Measurements from ENCODE around the gene ETDA.
"Not testable (repeated sequence)": the region's sequence is repeated elsewhere in the genome, so short reads cannot be mapped to it uniquely, and the experiment has no call there.

ETDA gene

DNA sequence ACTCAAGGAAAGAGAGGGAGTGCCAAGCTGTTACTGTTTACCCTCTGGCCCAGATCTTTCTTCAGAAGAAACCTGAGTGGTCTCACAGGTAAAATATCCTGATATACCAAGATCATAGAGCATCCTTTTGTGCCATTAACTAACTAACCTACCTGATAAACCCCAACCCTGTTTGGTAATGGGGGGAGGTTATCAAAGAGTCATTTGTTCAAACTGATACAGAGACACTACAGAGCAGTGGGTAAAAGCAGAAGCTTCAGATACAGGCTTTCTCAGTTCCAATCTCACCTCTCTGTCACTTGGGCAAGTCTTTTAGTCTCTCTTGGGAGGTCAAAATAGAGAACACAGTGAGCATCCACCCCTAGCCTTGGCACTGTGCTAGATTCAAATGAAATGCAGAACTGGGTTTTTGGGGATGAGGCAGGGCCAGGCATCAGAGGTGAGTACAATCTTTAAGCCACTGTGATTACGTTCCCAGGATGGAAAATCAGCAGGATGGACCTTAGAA, at the start of gene ETDA:
Gene ETDA, plus strand, starts transcription at position 51 of the 508 bp plus-strand sequence. CDS start 1,216 bp downstream, outside the sequence.
- H3K4me3 ChIP-seq (ENCODE audit: low read length in 2 of 2); H3K4me1 ChIP-seq (ENCODE audit: control insufficient read depth, insufficient read depth, low read length); H3K9me3 ChIP-seq (ENCODE audit: control insufficient read depth in 2 of 2, low read length in 2 of 2); H3K27ac ChIP-seq (ENCODE audit: low read length); H3K9ac ChIP-seq (ENCODE audit: low read length in 2 of 2); H3K36me3 ChIP-seq (ENCODE audit: control insufficient read depth in 2 of 2, insufficient read depth in 2 of 2, low read length in 2 of 2); H3K27me3 ChIP-seq (ENCODE audit: control insufficient read depth in 1 of 2, insufficient read depth in 2 of 2, low read length in 2 of 2): not testable (repeated sequence)

DNA sequence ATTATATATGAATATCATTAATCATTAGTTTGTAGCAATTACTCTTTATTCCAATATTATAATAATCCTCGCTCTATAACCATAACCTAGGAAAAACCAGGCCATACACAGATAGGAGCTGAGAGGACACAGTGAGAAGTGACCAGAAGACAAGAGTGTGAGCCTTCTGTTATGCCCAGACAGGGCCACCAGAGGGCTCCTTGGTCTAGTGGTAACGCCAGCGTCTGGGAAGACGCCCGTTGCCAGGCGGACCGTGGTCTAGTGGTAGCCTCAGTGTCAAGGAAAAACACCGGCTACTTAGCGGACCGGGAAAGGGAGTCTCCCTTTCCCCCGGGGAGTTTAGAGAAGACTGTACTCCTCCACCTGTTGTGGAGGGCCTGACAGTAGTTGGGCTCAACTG, 45.4 kb upstream of the ETDA start:
- not testable (repeated sequence) for H3K36me3 ChIP-seq (ENCODE audit: control insufficient read depth in 2 of 2, insufficient read depth in 2 of 2, low read length in 2 of 2); H3K4me3 ChIP-seq (ENCODE audit: low read length in 2 of 2); H3K4me1 ChIP-seq (ENCODE audit: control insufficient read depth, insufficient read depth, low read length); H3K9me3 ChIP-seq (ENCODE audit: control insufficient read depth in 2 of 2, low read length in 2 of 2); H3K27ac ChIP-seq (ENCODE audit: low read length); H3K27me3 ChIP-seq (ENCODE audit: control insufficient read depth in 1 of 2, insufficient read depth in 2 of 2, low read length in 2 of 2); H3K9ac ChIP-seq (ENCODE audit: low read length in 2 of 2)

DNA sequence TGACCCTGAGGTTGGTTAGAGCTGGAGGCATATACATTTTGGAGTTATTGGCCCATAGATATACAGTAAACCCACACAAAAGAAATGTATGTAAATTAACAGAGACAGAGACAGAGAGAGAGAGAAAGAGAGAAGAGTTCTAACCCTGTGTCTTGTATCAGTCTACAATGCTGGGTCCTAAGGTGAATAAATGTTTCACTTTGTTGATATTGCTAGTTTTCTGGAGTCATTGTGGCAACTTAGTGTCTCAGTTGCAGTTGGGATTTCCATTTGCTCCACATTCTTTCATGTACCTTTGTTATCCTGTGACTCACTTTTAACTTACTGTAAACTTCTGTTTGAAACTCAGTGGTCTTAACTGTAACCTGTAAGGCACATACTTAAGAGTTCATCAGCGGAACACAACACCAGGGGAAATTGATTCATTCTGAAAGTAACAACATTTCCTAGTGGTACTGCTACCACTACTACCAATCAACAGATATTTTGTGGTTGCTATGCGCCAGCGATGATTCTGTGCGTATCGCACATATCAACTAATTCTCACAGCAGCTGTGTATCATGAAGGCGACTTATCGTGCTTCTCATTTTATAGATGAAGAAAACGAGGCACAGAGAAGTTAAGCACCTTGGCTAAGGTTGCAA, 38.5 kb upstream of the ETDA start:
- Histone ChIP-seq H3K9me3 (ENCODE audit: control insufficient read depth in 2 of 2, low read length in 2 of 2) (no peaks in the 10 kb centered on the region), H3K4me1 (ENCODE audit: control insufficient read depth, insufficient read depth, low read length) (no peaks in the 10 kb centered on the region), H3K27me3 (ENCODE audit: control insufficient read depth in 1 of 2, insufficient read depth in 2 of 2, low read length in 2 of 2) (no peaks in the 10 kb centered on the region), H3K27ac (ENCODE audit: low read length) (no peak overlapping the region), H3K4me3 (ENCODE audit: low read length in 2 of 2) (no peak overlapping the region), H3K36me3 (ENCODE audit: control insufficient read depth in 2 of 2, insufficient read depth in 2 of 2, low read length in 2 of 2) (no peaks in the 10 kb centered on the region), H3K9ac (ENCODE audit: low read length in 2 of 2) (no peak overlapping the region)

DNA sequence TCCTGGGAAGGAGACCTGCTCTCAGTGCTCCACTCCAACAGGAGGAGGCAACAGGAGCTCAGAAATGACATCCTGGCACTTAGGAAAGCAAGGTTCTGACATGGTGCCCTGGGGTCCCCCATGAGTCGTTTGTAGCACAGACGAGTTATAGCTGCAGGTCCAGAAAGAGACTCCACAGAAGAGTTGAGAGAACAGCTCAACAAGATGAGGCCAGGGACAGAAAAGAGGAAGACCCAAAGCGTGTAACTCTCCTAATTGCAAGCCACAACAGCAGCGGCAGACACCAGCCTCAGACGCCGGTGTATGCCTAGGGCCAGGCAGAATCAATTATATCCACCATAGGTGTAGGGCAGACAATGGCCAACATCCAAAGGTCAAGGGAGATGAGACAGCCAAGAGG, 5.9 kb upstream of the ETDA start:
- not testable (repeated sequence) for H3K27ac ChIP-seq (ENCODE audit: low read length)

DNA sequence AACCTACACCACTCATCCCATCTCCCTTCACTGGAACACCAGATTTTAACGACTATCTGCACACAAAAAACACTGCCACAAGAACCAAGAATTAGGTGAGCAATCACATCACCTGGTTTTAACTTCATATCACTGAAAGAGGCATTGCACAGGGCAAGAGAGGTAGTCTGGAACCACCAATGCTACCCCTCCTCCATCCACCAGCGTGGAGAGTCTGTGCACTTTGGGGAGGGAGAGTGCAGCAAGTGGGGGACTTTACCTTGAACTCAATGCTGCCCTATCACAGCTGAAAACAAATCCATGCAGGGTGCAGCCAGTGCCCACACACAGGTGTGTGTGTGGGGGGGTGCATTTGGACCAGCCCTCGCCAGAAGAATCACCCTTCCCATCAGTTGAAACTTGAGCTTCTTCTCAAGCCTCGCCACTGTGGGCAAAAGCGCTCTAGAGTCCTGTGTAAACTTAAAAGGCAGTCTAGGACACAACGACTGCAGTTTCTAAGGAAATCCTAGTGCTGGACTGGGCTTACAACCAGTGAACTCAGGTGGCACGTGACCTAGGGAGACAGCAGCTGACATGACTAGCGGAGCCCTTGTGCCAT, 4.3 kb downstream of the ETDA start:
- H3K4me1 ChIP-seq (ENCODE audit: control insufficient read depth, insufficient read depth, low read length); H3K27me3 ChIP-seq (ENCODE audit: control insufficient read depth in 1 of 2, insufficient read depth in 2 of 2, low read length in 2 of 2); H3K27ac ChIP-seq (ENCODE audit: low read length); H3K9me3 ChIP-seq (ENCODE audit: control insufficient read depth in 2 of 2, low read length in 2 of 2); H3K9ac ChIP-seq (ENCODE audit: low read length in 2 of 2); H3K4me3 ChIP-seq (ENCODE audit: low read length in 2 of 2); H3K36me3 ChIP-seq (ENCODE audit: control insufficient read depth in 2 of 2, insufficient read depth in 2 of 2, low read length in 2 of 2): not testable (repeated sequence)

More for the DNA sequence above, 5.9 kb upstream of the ETDA start:
- not testable (repeated sequence) for H3K36me3 ChIP-seq (ENCODE audit: control insufficient read depth in 2 of 2, insufficient read depth in 2 of 2, low read length in 2 of 2); H3K4me1 ChIP-seq (ENCODE audit: control insufficient read depth, insufficient read depth, low read length); H3K4me3 ChIP-seq (ENCODE audit: low read length in 2 of 2); H3K27me3 ChIP-seq (ENCODE audit: control insufficient read depth in 1 of 2, insufficient read depth in 2 of 2, low read length in 2 of 2); H3K9ac ChIP-seq (ENCODE audit: low read length in 2 of 2); H3K9me3 ChIP-seq (ENCODE audit: control insufficient read depth in 2 of 2, low read length in 2 of 2)

DNA sequence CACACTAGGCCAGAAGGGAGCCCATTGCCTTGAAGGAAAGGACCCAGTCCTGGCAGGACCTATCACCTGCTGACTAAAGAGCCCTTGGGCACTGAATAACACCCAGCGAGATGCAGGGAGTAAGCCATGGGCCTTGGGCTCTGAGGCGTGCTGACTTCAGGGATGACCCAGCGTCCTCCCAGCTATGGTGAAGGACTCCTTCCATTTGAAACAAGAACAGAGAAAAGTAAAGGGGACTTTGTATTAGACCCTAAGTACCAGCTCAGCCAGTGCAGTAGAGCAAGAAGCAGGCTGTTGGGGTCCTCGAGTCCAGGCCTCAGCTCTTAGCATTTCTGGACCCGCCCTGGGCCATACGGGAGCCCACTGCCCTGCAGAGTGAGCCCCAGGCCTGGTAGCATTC, 5.1 kb downstream of the ETDA start:
- peaks cover 0 to 4% of the 10 kb centered on the region in 2 donors for H3K9me3 ChIP-seq (ENCODE audit: control insufficient read depth in 2 of 2, low read length in 2 of 2)
- H3K36me3 ChIP-seq (ENCODE audit: control insufficient read depth in 2 of 2, insufficient read depth in 2 of 2, low read length in 2 of 2), result no peaks in the 10 kb centered on the region
- no peak overlapping the region for H3K9ac ChIP-seq (ENCODE audit: low read length in 2 of 2)
- no peaks in the 10 kb centered on the region for H3K27me3 ChIP-seq (ENCODE audit: control insufficient read depth in 1 of 2, insufficient read depth in 2 of 2, low read length in 2 of 2)
- H3K4me1 ChIP-seq (ENCODE audit: control insufficient read depth, insufficient read depth, low read length), result no peaks in the 10 kb centered on the region
- H3K27ac ChIP-seq (ENCODE audit: low read length), result no peak overlapping the region
- no peak overlapping the region for H3K4me3 ChIP-seq (ENCODE audit: low read length in 2 of 2)

DNA sequence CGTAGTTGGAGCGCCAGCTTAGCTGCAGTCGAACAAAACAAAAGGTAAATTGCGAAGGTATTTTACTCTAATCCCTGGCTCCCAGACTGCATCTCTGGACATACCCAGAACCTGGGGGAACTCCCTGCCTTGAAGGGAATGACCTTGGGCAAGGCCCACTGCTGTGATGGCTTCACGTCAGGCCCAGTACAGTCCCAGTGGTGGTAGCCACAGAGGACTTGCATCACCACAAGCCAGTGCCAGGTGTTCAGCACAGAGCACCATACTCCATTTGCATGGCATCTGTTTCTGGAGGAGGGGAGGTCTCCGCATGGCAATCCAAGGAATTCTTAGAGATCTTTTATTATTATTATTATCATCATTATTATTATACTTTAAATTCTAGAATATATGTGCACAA, 5.6 kb downstream of the ETDA start:
- Histone ChIP-seq H3K9ac (ENCODE audit: low read length in 2 of 2) (no peak overlapping the region), H3K36me3 (ENCODE audit: control insufficient read depth in 2 of 2, insufficient read depth in 2 of 2, low read length in 2 of 2) (no peaks in the 10 kb centered on the region), H3K27ac (ENCODE audit: low read length) (no peak overlapping the region), H3K4me3 (ENCODE audit: low read length in 2 of 2) (no peak overlapping the region), H3K4me1 (ENCODE audit: control insufficient read depth, insufficient read depth, low read length) (no peaks in the 10 kb centered on the region), H3K27me3 (ENCODE audit: control insufficient read depth in 1 of 2, insufficient read depth in 2 of 2, low read length in 2 of 2) (no peaks in the 10 kb centered on the region), H3K9me3 (ENCODE audit: control insufficient read depth in 2 of 2, low read length in 2 of 2) (peaks cover 0 to 4% of the 10 kb centered on the region in 2 donors)

DNA sequence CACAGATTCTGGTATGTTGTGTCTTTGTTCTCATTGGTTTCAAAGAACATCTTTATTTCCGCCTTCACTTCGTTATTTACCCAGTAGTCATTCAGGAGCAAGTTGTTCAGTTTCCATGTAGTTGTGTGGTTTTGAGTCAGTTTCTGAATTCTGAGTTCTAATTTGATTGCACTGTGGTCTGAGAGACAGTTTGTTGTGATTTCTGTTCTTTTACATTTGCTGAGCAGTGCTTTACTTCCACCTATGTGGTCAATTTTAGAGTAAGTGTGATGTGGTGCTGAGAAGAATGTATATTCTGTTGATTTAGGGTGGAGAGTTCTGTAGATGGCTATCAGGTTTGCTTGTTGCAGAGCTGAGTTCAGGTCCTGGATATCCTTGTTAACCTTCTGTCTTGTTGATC, 9.1 kb downstream of the ETDA start:
- H3K4me1 ChIP-seq (ENCODE audit: control insufficient read depth, insufficient read depth, low read length); H3K27ac ChIP-seq (ENCODE audit: low read length); H3K27me3 ChIP-seq (ENCODE audit: control insufficient read depth in 1 of 2, insufficient read depth in 2 of 2, low read length in 2 of 2); H3K9me3 ChIP-seq (ENCODE audit: control insufficient read depth in 2 of 2, low read length in 2 of 2); H3K4me3 ChIP-seq (ENCODE audit: low read length in 2 of 2); H3K9ac ChIP-seq (ENCODE audit: low read length in 2 of 2); H3K36me3 ChIP-seq (ENCODE audit: control insufficient read depth in 2 of 2, insufficient read depth in 2 of 2, low read length in 2 of 2): not testable (repeated sequence)

DNA sequence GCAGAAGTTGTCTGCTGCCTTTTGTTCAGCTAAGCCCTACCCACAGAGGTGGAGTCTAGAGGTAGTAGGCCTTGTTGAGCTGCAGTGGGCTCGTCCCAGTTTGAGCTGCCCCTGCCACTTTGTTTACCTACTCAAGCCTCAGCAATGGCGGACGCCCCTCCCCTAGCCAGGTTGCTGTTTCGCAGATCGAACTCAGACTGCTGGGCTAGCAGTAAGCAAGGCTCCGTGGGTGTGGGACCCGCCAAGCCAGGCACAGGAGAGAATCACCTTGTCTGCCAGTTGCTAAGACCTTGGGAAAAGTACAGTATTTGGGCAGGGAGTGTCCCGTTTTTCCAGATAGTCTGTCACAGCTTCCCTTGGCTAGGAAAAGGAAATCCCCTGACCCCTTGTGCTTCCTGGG, 11.5 kb downstream of the ETDA start:
- not testable (repeated sequence) for H3K9ac ChIP-seq (ENCODE audit: low read length in 2 of 2); H3K9me3 ChIP-seq (ENCODE audit: control insufficient read depth in 2 of 2, low read length in 2 of 2); H3K4me3 ChIP-seq (ENCODE audit: low read length in 2 of 2); H3K36me3 ChIP-seq (ENCODE audit: control insufficient read depth in 2 of 2, insufficient read depth in 2 of 2, low read length in 2 of 2); H3K27me3 ChIP-seq (ENCODE audit: control insufficient read depth in 1 of 2, insufficient read depth in 2 of 2, low read length in 2 of 2); H3K27ac ChIP-seq (ENCODE audit: low read length); H3K4me1 ChIP-seq (ENCODE audit: control insufficient read depth, insufficient read depth, low read length)

DNA sequence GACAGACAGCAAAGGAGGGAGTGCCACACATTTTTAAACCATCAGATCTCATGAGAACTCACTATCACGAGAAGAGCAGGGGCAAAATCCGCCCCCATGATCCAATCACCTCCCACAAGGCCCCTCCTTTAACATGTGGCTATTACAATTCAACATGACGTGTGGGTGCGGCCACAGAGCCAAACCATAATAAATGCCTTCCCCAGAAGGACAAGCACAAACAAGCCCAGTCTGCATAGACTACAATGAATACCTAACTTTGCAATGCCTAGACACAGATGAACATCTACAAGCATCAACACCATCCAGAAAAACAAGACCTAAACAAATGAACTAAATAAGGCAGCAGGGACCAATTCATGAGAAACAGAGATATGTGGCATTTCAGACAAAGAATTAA, 12.3 kb downstream of the ETDA start:
- Histone ChIP-seq H3K4me1 (ENCODE audit: control insufficient read depth, insufficient read depth, low read length) (no peaks in the 10 kb centered on the region), H3K27ac (ENCODE audit: low read length) (no peak overlapping the region), H3K4me3 (ENCODE audit: low read length in 2 of 2) (no peak overlapping the region), H3K27me3 (ENCODE audit: control insufficient read depth in 1 of 2, insufficient read depth in 2 of 2, low read length in 2 of 2) (no peaks in the 10 kb centered on the region), H3K9me3 (ENCODE audit: control insufficient read depth in 2 of 2, low read length in 2 of 2) (peaks cover 0 to 3% of the 10 kb centered on the region in 2 donors), H3K36me3 (ENCODE audit: control insufficient read depth in 2 of 2, insufficient read depth in 2 of 2, low read length in 2 of 2) (no peaks in the 10 kb centered on the region), H3K9ac (ENCODE audit: low read length in 2 of 2) (no peak overlapping the region)

DNA sequence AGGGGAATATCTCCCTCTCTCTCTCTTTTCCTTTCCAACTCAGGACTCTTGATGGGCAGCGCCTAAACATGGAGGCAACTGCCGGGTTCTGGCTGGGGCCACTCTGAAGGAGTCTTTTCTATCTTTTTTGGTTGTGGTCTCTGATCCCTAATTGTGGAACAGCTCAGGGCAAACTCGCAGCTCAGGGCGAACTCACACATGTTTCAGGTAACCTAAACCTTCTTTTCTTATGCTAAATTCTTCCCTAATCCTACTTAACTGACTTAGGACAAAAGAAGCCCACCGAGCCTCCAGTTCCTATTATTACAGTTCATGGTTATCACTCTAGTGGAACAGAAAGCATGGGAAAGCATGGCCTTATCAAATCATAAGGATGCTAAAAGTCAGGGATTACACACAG, 21.3 kb downstream of the ETDA start:
- peaks cover 0 to 3% of the 10 kb centered on the region in 2 donors for H3K9me3 ChIP-seq (ENCODE audit: control insufficient read depth in 2 of 2, low read length in 2 of 2)
- H3K36me3 ChIP-seq (ENCODE audit: control insufficient read depth in 2 of 2, insufficient read depth in 2 of 2, low read length in 2 of 2), result no peaks in the 10 kb centered on the region
- H3K4me3 ChIP-seq (ENCODE audit: low read length in 2 of 2), result no peak overlapping the region

More for the DNA sequence above, 21.3 kb downstream of the ETDA start:
- Histone ChIP-seq H3K27ac (ENCODE audit: low read length) (no peak overlapping the region), H3K9ac (ENCODE audit: low read length in 2 of 2) (no peak overlapping the region), H3K27me3 (ENCODE audit: control insufficient read depth in 1 of 2, insufficient read depth in 2 of 2, low read length in 2 of 2) (no peaks in the 10 kb centered on the region), H3K4me1 (ENCODE audit: control insufficient read depth, insufficient read depth, low read length) (no peaks in the 10 kb centered on the region)
